GM18507 (cell line): ENCODE results near the gene VSIG2.
A peak's percentile ranks its signal among the peaks of the same experiment; 100 is the strongest.

Source experiments
- DNase-seq: peaks from one replicate; pipeline ENCODE4 v3.0.0; 2011; ENCODE audit warnings: low read depth; ENCODE audit not compliant: insufficient read length; ENCODE audit errors: extremely low spot score
- FAIRE-seq: peaks from 2 replicates; lab custom pipeline; 2011; peaks lifted over from hg19 to GRCh38; lab: Jason Lieb, UNC

Gene VSIG2

GRCh38 chr11:124768914-124769313 lies 16.9 kb upstream of the VSIG2 start:
- DNase-seq (no peak), FAIRE-seq (no peak)

- FAIRE-seq = no peak
- DNase-seq = no peak
These were observed 14.1 kb upstream of the VSIG2 start for GRCh38 chr11:124766156-124766555.

- FAIRE-seq = peak; percentile 74
- no peak for DNase-seq
These were observed 11.3 kb upstream of the VSIG2 start for GRCh38 chr11:124763156-124763947.

- FAIRE-seq = no peak
- DNase-seq = no peak
These were observed 10.6 kb upstream of the VSIG2 start for GRCh38 chr11:124762624-124763155.

GRCh38 chr11:124762105-124762623 lies 10.1 kb upstream of the VSIG2 start, which contains the start of gene ESAM:
Gene ESAM (minus strand): TSS chr11:124762290. CDS start chr11:124762154, 136 bp downstream.
- FAIRE-seq (peak; percentile 21), DNase-seq (peak; percentile 80)

- DNase-seq (no peak), FAIRE-seq (no peak)
These were observed 9.4 kb upstream of the VSIG2 start for GRCh38 chr11:124761301-124762104.

GRCh38 chr11:124760806-124761205 lies 8.8 kb upstream of the VSIG2 start:
- FAIRE-seq = no peak

GRCh38 chr11:124760205-124760652 lies 8.2 kb upstream of the VSIG2 start:
- DNase-seq (no peak), FAIRE-seq (no peak)

More at GRCh38 chr11:124760806-124761205, 8.8 kb upstream of the VSIG2 start:
- DNase-seq = no peak

- DNase-seq (no peak), FAIRE-seq (no peak)
These were observed 7.5 kb upstream of the VSIG2 start for GRCh38 chr11:124759266-124760204.

- FAIRE-seq = peak; percentile 78
- DNase-seq = no peak
These were observed 6.6 kb upstream of the VSIG2 start for GRCh38 chr11:124758355-124759265.

- no peak for DNase-seq
- FAIRE-seq = no peak
These were observed 5.3 kb upstream of the VSIG2 start for GRCh38 chr11:124757320-124757719.

- FAIRE-seq (no peak), DNase-seq (no peak)
These were observed 4.7 kb upstream of the VSIG2 start for GRCh38 chr11:124756753-124757227.

GRCh38 chr11:124756033-124756752 lies 4.1 kb upstream of the VSIG2 start:
- FAIRE-seq = no peak
- no peak for DNase-seq

- DNase-seq = no peak
- FAIRE-seq = no peak
These were observed 2.7 kb upstream of the VSIG2 start for GRCh38 chr11:124754710-124755109.

GRCh38 chr11:124754309-124754708 lies 2.3 kb upstream of the VSIG2 start:
- DNase-seq = no peak
- FAIRE-seq = no peak

- FAIRE-seq = no peak
- DNase-seq = no peak
These were observed 1.6 kb upstream of the VSIG2 start for GRCh38 chr11:124753624-124754023.

GRCh38 chr11:124753205-124753604 lies 1.1 kb upstream of the VSIG2 start:
- DNase-seq = no peak
- FAIRE-seq = no peak
